K562 (cell line): ENCODE data around the gene SIRT5. TPM values are rescaled to one million over a fixed set of nuclear protein-coding genes. Genes with fewer than 3 reads are reported as not detected.

Source experiments
- ARID2 ChIP-seq: fragments of 450-650 bp; IDR thresholded peaks from 2 replicates; pipeline ENCODE4 v1.6.1; 2017; ENCODE audit warnings: antibody characterized with exemption, mild to moderate bottlenecking
- ARID3B ChIP-seq: fragments of 250-450 bp; sonication (Bioruptor Pico); IDR thresholded peaks from 2 replicates; pipeline ENCODE4 v1.4.0; 2020; ENCODE audit warnings: borderline replicate concordance
- CTBP1 ChIP-seq: fragments of 450-650 bp; IDR thresholded peaks from 2 replicates; pipeline ENCODE4 v1.6.1; 2016; ENCODE audit warnings: borderline replicate concordance
- EP300 ChIP-seq: IDR thresholded peaks from 2 replicates; pipeline ENCODE4 v1.6.1; 2012; ENCODE audit warnings: low read length, improper control_type of control experiment
- ESRRB ChIP-seq: fragments of 250-450 bp; sonication (Bioruptor Pico); IDR thresholded peaks from 2 replicates; pipeline ENCODE4 v1.5.0; 2020; ENCODE audit warnings: mild to moderate bottlenecking, moderate library complexity, borderline replicate concordance
- FOSL1 ChIP-seq: fragments of 200-800 bp; sonication (Bioruptor generic); conservative IDR thresholded peaks from 2 replicates; pipeline ENCODE4 v1.6.1; 2016; ENCODE audit warnings: missing genetic modification characterization, missing compliant biosample characterization
- FOXJ3 ChIP-seq: sonication (generic); formaldehyde crosslinking; IDR thresholded peaks from 2 replicates; pipeline ENCODE4 v1.4.0; 2020; ENCODE audit warnings: mild to moderate bottlenecking, missing genetic modification reagents
- HBP1 ChIP-seq: fragments of 450-650 bp; formaldehyde crosslinking; IDR thresholded peaks from 2 replicates; pipeline ENCODE4 v1.4.0; 2022; ENCODE audit warnings: missing genetic modification characterization
- HDAC2 ChIP-seq: fragments of 450-650 bp; IDR thresholded peaks from 2 replicates; pipeline ENCODE4 v1.6.1; 2016; ENCODE audit warnings: mild to moderate bottlenecking
- HES1 ChIP-seq: fragments of 450-650 bp; IDR thresholded peaks from 2 replicates; pipeline ENCODE4 v1.6.1; 2016; ENCODE audit warnings: low read depth, mild to moderate bottlenecking, moderate library complexity
- HINFP ChIP-seq: fragments of 450-650 bp; conservative IDR thresholded peaks from 2 replicates; pipeline ENCODE4 v1.6.1; 2016; ENCODE audit warnings: missing genetic modification characterization, low read depth, mild to moderate bottlenecking, control low read depth, missing compliant biosample characterization
- HOXB6 ChIP-seq: fragments of 250-450 bp; sonication (Bioruptor Pico); IDR thresholded peaks from 2 replicates; pipeline ENCODE4 v1.5.1; 2022; ENCODE audit warnings: mild to moderate bottlenecking, borderline replicate concordance
- JUNB ChIP-seq: fragments of 450-650 bp; formaldehyde crosslinking; conservative IDR thresholded peaks from 2 replicates; pipeline ENCODE4 v1.4.0; 2020; ENCODE audit warnings: mild to moderate bottlenecking
- LCOR ChIP-seq: sonication (generic); formaldehyde crosslinking; IDR thresholded peaks from 2 replicates; pipeline ENCODE4 v1.8.0; 2022; ENCODE audit warnings: mild to moderate bottlenecking, missing genetic modification reagents
- MAFK ChIP-seq: IDR thresholded peaks from 2 replicates; pipeline ENCODE4 v1.6.1; 2011; ENCODE audit warnings: low read length, improper control_type of control experiment
- MLX ChIP-seq, 2 experiments: fragments of 450-650 bp in 1 of 2; sonication (generic) in 1 of 2; formaldehyde crosslinking; conservative IDR thresholded peaks; 2 replicates each; pipeline versions ENCODE4 v1.4.0 to v1.8.1; 2020 to 2022; ENCODE audit warnings: mild to moderate bottlenecking in 1 of 2, missing genetic modification reagents in 1 of 2
- RCOR1 ChIP-seq, 2 experiments: IDR thresholded peaks; 2 replicates each; pipeline ENCODE4 v1.6.1; 2012; ENCODE audit warnings: low read depth in 2 of 2, low read length in 2 of 2, borderline replicate concordance in 1 of 2, improper control_type of control experiment in 1 of 2
- STAT5A ChIP-seq: IDR thresholded peaks from 2 replicates; pipeline ENCODE4 v1.6.1; 2012; ENCODE audit warnings: low read length, inconsistent platforms, borderline replicate concordance
- TRIM24 ChIP-seq, 2 experiments: fragments of 450-650 bp; IDR thresholded peaks; 2 replicates each; pipeline ENCODE4 v1.6.1; 2016
- ZNF12 ChIP-seq: sonication (generic); formaldehyde crosslinking; IDR thresholded peaks from 2 replicates; pipeline ENCODE4 v1.4.0; 2020; ENCODE audit warnings: mild to moderate bottlenecking, missing genetic modification reagents
- ZNF133 ChIP-seq: fragments of 250-450 bp; sonication (Bioruptor Pico); IDR thresholded peaks from 2 replicates; pipeline ENCODE4 v1.4.0; 2020; ENCODE audit warnings: mild to moderate bottlenecking
- ZNF134 ChIP-seq: fragments of 250-450 bp; sonication (Bioruptor Pico); conservative IDR thresholded peaks from 2 replicates; pipeline ENCODE4 v1.4.0; 2020
- ZNF274 ChIP-seq: IDR thresholded peaks from 2 replicates; pipeline ENCODE4 v1.6.1; 2011; ENCODE audit warnings: low read depth, mild to moderate bottlenecking, low read length, moderate library complexity, borderline replicate concordance
- ZNF311 ChIP-seq: fragments of 250-450 bp; sonication (Bioruptor Pico); IDR thresholded peaks from 2 replicates; pipeline ENCODE4 v1.4.0; 2020; ENCODE audit warnings: mild to moderate bottlenecking, moderate library complexity
- ZNF436 ChIP-seq: fragments of 250-450, 450-650 bp; sonication (Bioruptor Pico); formaldehyde crosslinking; IDR thresholded peaks from 2 replicates; pipeline ENCODE4 v1.7.0; 2020; ENCODE audit warnings: mild to moderate bottlenecking
- polyA plus RNA-seq, 8 experiments: library from polyadenylated mRNA; depleted of rRNA in 4 of 8; stranded (reverse) in 5 of 8; unstranded in 3 of 8; fragments of >200 nt; fragmentation: Nextera tagmentation in 2 of 8; fragmentation: Illumina TruSeq in 1 of 8; extraction: Ambion mirVana in 2 of 8; extraction: Trizol in 1 of 8; gene quantifications; 2 replicates each; pipeline versions ENCODE4 v1.2.1 to v1.2.3, GENCODE V29; 2011 to 2014; ENCODE audit warnings: inconsistent platforms in 1 of 8, missing spikeins in 1 of 8
- total RNA-seq, 7 experiments: library from RNA; depleted of rRNA in 6 of 7; stranded (reverse); fragments of >200 nt in 6 of 7; fragmentation: Illumina TruSeq in 2 of 7; extraction: Trizol in 2 of 7; gene quantifications; 2 replicates each; pipeline versions ENCODE4 v1.2.1 to v1.2.3, GENCODE V29; 2011 to 2021; ENCODE audit warnings: low replicate concordance in 1 of 7

Gene SIRT5
- total and polyA plus RNA-seq, 9 of the 15 experiments (the other 6 are each of a cell fraction or from before 2014, with no cell fraction given): 2.1 to 15.7 (median 11.4) TPM

- no peak for TF ChIP-seq HES1
- TF ChIP-seq EP300: peak; percentile 28; the same call in 1 of the 2 replicates
- TF ChIP-seq LCOR (CRISPR knock-in tag): no peak
- TF ChIP-seq FOXJ3: no peak
- 0 out of 2 replicates have a peak, but pooled peaks have one; percentile 23 for TF ChIP-seq HBP1 (CRISPR knock-in tag)
- no peak for TF ChIP-seq ZNF134 (CRISPR knock-in tag)
- TF ChIP-seq ZNF133 (CRISPR knock-in tag): no peak
- no peak for TF ChIP-seq HINFP (tag)
- peak in 1 of 2 experiments; percentile 53; a peak in 2 of 4 replicates for TF ChIP-seq RCOR1 (IDR thresholded peaks at IDR 0.05; ENCODE audit: borderline replicate concordance in 1 of 2, low read depth in 2 of 2, low read length in 2 of 2)
- no peak for TF ChIP-seq FOSL1 (tag)
- no peak for TF ChIP-seq ARID2
- no peak for TF ChIP-seq MLX (CRISPR knock-in tag; conservative IDR thresholded peaks at IDR 0.05)
- TF ChIP-seq ZNF274: peak; percentile 37; the same call in 1 of the 2 replicates
- peak; percentile 77 for TF ChIP-seq STAT5A
- TF ChIP-seq ZNF311: peak; percentile 63; the same call in 1 of the 2 replicates
- peak; percentile 59 to 62; a peak in 2 of 4 replicates for TF ChIP-seq TRIM24 (IDR thresholded peaks at IDR 0.05)
- no peak for TF ChIP-seq MAFK
- TF ChIP-seq HOXB6 (CRISPR knock-in tag): no peak
- TF ChIP-seq HDAC2: 0 out of 2 replicates have a peak, but pooled peaks have one; percentile 36
- no peak for TF ChIP-seq ESRRB (CRISPR knock-in tag)
- no peak for TF ChIP-seq ZNF436 (CRISPR knock-in tag)
- no peak for TF ChIP-seq ZNF12
- no peak for TF ChIP-seq ARID3B (CRISPR knock-in tag)
- TF ChIP-seq JUNB (CRISPR knock-in tag): no peak
- peak; percentile 68; the same call in 1 of the 2 replicates for TF ChIP-seq CTBP1
Measured at GRCh38 chr6:13581700-13582229, 7.4 kb downstream of the SIRT5 start (continued).
